Upper lobe of left lung (tissue), 4 donors: ENCODE results near the gene GRIA1.

ENCODE experiments used
- CTCF ChIP-seq, 6 experiments: fragments of 450-650 bp in 4 of 6; fragments of 200-600 bp in 2 of 6; sonication (generic) in 2 of 6; IDR thresholded peaks; one replicate each; pipeline ENCODE4 v1.5.1; 2016 to 2019; ENCODE audit warnings: antibody characterized with exemption in 6 of 6
- POLR2A ChIP-seq, 4 donors: fragments of 450-650 bp; IDR thresholded peaks; one replicate each; pipeline ENCODE4 v1.5.1; 2016 to 2017; ENCODE audit warnings: antibody characterized with exemption in 4 of 4, mild to moderate bottlenecking in 2 of 4

GRCh38 chr5:153791339-153791738, 300.9 kb downstream of the GRIA1 start:
- TF ChIP-seq CTCF (IDR thresholded peaks at IDR 0.05) (no peak), POLR2A (IDR thresholded peaks at IDR 0.05) (no peak)
